HEK293 (cell line): Measurements from ENCODE around the gene PLOD3.

Experiments
- CTCF ChIP-seq: fragments of 450-650 bp; formaldehyde crosslinking; IDR thresholded peaks from 2 replicates; pipeline ENCODE4 v1.5.1; 2016; ENCODE audit warnings: missing biosample characterization, missing genetic modification characterization
- HOXA7 ChIP-seq: sonication (generic); formaldehyde crosslinking; IDR thresholded peaks from 2 replicates; pipeline ENCODE4 v1.8.1; 2022; ENCODE audit warnings: missing genetic modification reagents, borderline replicate concordance
- RBAK ChIP-seq: fragments of 450-650 bp; formaldehyde crosslinking; IDR thresholded peaks from 2 replicates; pipeline ENCODE4 v1.5.1; 2016; ENCODE audit warnings: missing biosample characterization, missing genetic modification characterization
- SCRT1 ChIP-seq: fragments of 450-650 bp; formaldehyde crosslinking; IDR thresholded peaks from 2 replicates; pipeline ENCODE4 v1.5.1; 2016; ENCODE audit warnings: missing biosample characterization, missing genetic modification characterization, borderline replicate concordance
- SP3 ChIP-seq: fragments of 450-650 bp; formaldehyde crosslinking; IDR thresholded peaks from 2 replicates; pipeline ENCODE4 v1.5.1; 2016; ENCODE audit warnings: missing biosample characterization, missing genetic modification characterization
- YY1 ChIP-seq: fragments of 450-650 bp; formaldehyde crosslinking; IDR thresholded peaks from 2 replicates; pipeline ENCODE4 v1.5.1; 2018; ENCODE audit warnings: missing biosample characterization, missing genetic modification characterization
- ZFP3 ChIP-seq: fragments of 450-650 bp; formaldehyde crosslinking; IDR thresholded peaks from 2 replicates; pipeline ENCODE4 v1.5.1; 2016; ENCODE audit warnings: low read depth, missing biosample characterization, missing genetic modification characterization
- ZNF114 ChIP-seq: fragments of 450-650 bp; formaldehyde crosslinking; IDR thresholded peaks from 2 replicates; pipeline ENCODE4 v1.5.0; 2017; ENCODE audit warnings: missing biosample characterization, missing genetic modification characterization
- ZNF239 ChIP-seq: fragments of 450-650 bp; formaldehyde crosslinking; IDR thresholded peaks from 2 replicates; pipeline ENCODE4 v1.5.1; 2016; ENCODE audit warnings: missing biosample characterization, missing genetic modification characterization
- ZNF266 ChIP-seq: fragments of 450-650 bp; formaldehyde crosslinking; IDR thresholded peaks from 2 replicates; pipeline ENCODE4 v1.5.1; 2016; ENCODE audit warnings: missing biosample characterization, missing genetic modification characterization, low read depth
- ZNF324 ChIP-seq: fragments of 450-650 bp; formaldehyde crosslinking; IDR thresholded peaks from 2 replicates; pipeline ENCODE4 v1.5.1; 2016; ENCODE audit warnings: missing biosample characterization, missing genetic modification characterization
- ZNF555 ChIP-seq: fragments of 450-650 bp; formaldehyde crosslinking; conservative IDR thresholded peaks from 2 replicates; pipeline ENCODE4 v1.5.1; 2017; ENCODE audit warnings: missing biosample characterization, mild to moderate bottlenecking, missing genetic modification characterization, inconsistent platforms
- ZNF561 ChIP-seq: fragments of 450-650 bp; IDR thresholded peaks from 2 replicates; pipeline ENCODE4 v1.5.1; 2018; ENCODE audit warnings: missing biosample characterization, missing genetic modification characterization, borderline replicate concordance
- ZNF707 ChIP-seq: fragments of 450-650 bp; formaldehyde crosslinking; IDR thresholded peaks from 2 replicates; pipeline ENCODE4 v1.5.1; 2016; ENCODE audit warnings: missing biosample characterization, missing genetic modification characterization

GRCh38 chr7:101165958-101166647 is 51.3 kb downstream of the PLOD3 start:
- TF ChIP-seq ZNF266 (no peak), CTCF (no peak), SCRT1 (tag by site-specific recombination) (no peak), ZNF555 (no peak), ZNF114 (tag by site-specific recombination) (no peak), ZFP3 (no peak), ZNF324 (tag by site-specific recombination) (no peak), YY1 (tag by site-specific recombination) (no peak), ZNF561 (tag by site-specific recombination) (no peak), ZNF239 (tag by site-specific recombination) (no peak), ZNF707 (tag by site-specific recombination) (no peak), SP3 (no peak), RBAK (no peak), HOXA7 (CRISPR knock-in tag) (no peak)
